Pancreas (tissue), 10 donors: ENCODE results near the gene ITPR2. TPM values are rescaled to one million over a fixed set of nuclear protein-coding genes. Genes with fewer than 3 reads are reported as not detected.

Source experiments
- ATAC-seq, 4 donors: fragments of 200-7000 bp; cut with Tn5 transposase; one replicate each; pipeline versions ENCODE4 v1.8.0 to v1.9.1; 2020; ENCODE audit warnings: mild to moderate bottlenecking in 4 of 4, moderate library complexity in 4 of 4
- DNase-seq, 6 donors: peaks; one replicate each; pipeline ENCODE4 v3.0.0-alpha.2; 2020
- FAIRE-seq: peaks from 2 replicates; lab custom pipeline; 2012; peaks lifted over from hg19 to GRCh38; lab: Jason Lieb, UNC
- H3K27ac ChIP-seq, 4 donors: fragments of 200-600 bp; sonication (generic); 1 replicate in 3 of 4; 2 replicates in 1 of 4; pipeline versions ENCODE4 v1.5.0 to v1.8.0; 2020
- H3K27me3 ChIP-seq, 4 donors: fragments of 200-600 bp; one replicate each; pipeline ENCODE4 v1.8.0; 2021
- H3K36me3 ChIP-seq, 3 donors: fragments of 200-600 bp; sonication (generic) in 1 of 3; one replicate each; pipeline versions ENCODE4 v1.5.0 to v1.8.0; 2020 to 2021
- H3K4me1 ChIP-seq, 3 donors: fragments of 200-600 bp; one replicate each; pipeline ENCODE4 v1.8.0; 2021
- H3K4me3 ChIP-seq, 4 donors: fragments of 200-600 bp; sonication (generic) in 2 of 4; one replicate each; pipeline versions ENCODE4 v1.5.0 to v1.8.0; 2020 to 2021
- H3K9me3 ChIP-seq, 4 donors: fragments of 200-600 bp; one replicate each; pipeline ENCODE4 v1.8.0; 2021
- CTCF ChIP-seq, 4 donors: fragments of 200-600 bp; sonication (generic) in 3 of 4; IDR thresholded peaks; one replicate each; pipeline versions ENCODE4 v1.5.0 to v1.8.0; 2021; ENCODE audit warnings: antibody characterized with exemption in 4 of 4
- WGBS, 2 donors: extraction: QIAGEN DNeasy Blood & Tissue Kit; methylation state at CpG; one replicate each; pipeline ENCODE4 v1.1.7; 2013; 5-methylcytosine and 5-hydroxymethylcytosine counted together
- intact Hi-C, 3 donors: fragments of 100-400 bp; cut with DNase I; formaldehyde crosslinking; loops; one replicate each; pipeline versions ENCODE4 v1.11.1 to v1.14.2; 2022
- polyA plus RNA-seq, 2 donors: library from polyadenylated mRNA; stranded (reverse); fragments of 200-250 nt; gene quantifications; one replicate each; pipeline ENCODE4 v1.2.3, GENCODE V29; 2013
- total RNA-seq, 6 donors: library from RNA; stranded (reverse); fragmentation: NEBNext Ultra II Directional in 4 of 6; extraction: Animal tissue kit (Norgen Biotek cat#: 25700) in 4 of 6; gene quantifications; one replicate each; pipeline versions ENCODE4 v1.2.1 to v1.2.4, GENCODE V29; 2021 to 2023
- donor health status: healthy with polysubstance abuse.
- donor health status: DM: no; HTN: no; CAD: no; lungs with moderate emphysema.
- donor health status: DM: no; HTN: no; CAD: no.
- donor health status: control.
- donor health status: control.
- donor health status: Bipolar disorder and iron deficiency.
- donor health status: DM: yes; HTN: yes; CAD: no.
- donor health status: DM: no; HTN: no; CAD: no.
- donor health status: DM: no; HTN: no; CAD: no.
- donor health status: DM: yes; HTN: yes; CAD: no.

Gene ITPR2
- total and polyA plus RNA-seq, 8 donors, result 3.3 to 51.8 (median 25.5) TPM

GRCh38 chr12:26551385-26551784, 281.6 kb downstream of the ITPR2 start:
- no peak overlapping the region for H3K4me3 ChIP-seq
- H3K36me3 ChIP-seq, result peaks cover 0 to 3% (median 0%) of the 10 kb centered on the region in 3 donors
- WGBS, 2 donors, result 92 to 95% methylated on average over 3 of the region's 3 CpGs
- ATAC-seq, result no peak
- no peak for FAIRE-seq
- H3K4me1 ChIP-seq, result no peaks in the 10 kb centered on the region
- no peak for TF ChIP-seq CTCF (IDR thresholded peaks at IDR 0.05)
- H3K9me3 ChIP-seq, result no peaks in the 10 kb centered on the region
- H3K27ac ChIP-seq, result no peak overlapping the region
- no peaks in the 10 kb centered on the region for H3K27me3 ChIP-seq
- intact Hi-C loops, result no loop called here
- no peak for DNase-seq

DNA sequence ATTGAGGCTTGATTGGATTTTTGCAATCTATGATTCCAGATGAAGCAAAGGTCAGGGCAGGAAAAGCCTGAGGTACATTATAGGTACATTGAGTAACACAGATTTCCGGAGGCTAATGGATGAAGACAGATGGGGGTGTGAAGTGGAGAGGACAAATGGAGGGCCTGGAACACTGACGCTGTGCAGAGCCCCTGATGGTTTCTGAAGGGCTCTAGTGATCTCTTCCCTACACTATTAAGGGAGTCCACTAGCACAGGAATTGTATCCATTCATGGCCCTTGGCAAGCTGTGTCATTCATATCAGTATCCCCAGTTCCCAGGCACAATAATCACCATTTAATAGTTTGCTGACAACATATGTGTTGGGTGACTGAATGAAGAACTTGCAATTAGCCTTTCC, 284.8 kb downstream of the ITPR2 start:
- H3K4me3 ChIP-seq, result no peak overlapping the region
- no peak overlapping the region for H3K27ac ChIP-seq
- no peak for DNase-seq
- H3K9me3 ChIP-seq, result no peaks in the 10 kb centered on the region
- H3K27me3 ChIP-seq, result no peaks in the 10 kb centered on the region
- no peaks in the 10 kb centered on the region for H3K4me1 ChIP-seq
- peaks cover 0 to 10% (median 0%) of the 10 kb centered on the region in 3 donors for H3K36me3 ChIP-seq
- no peak for ATAC-seq
- no peak for FAIRE-seq
- no peak for TF ChIP-seq CTCF (IDR thresholded peaks at IDR 0.05)
- WGBS, 2 donors, result 93 to 98% methylated on average over 2 of the region's 2 CpGs
- intact Hi-C loops, result no loop called here

- intact Hi-C loops, result no loop called here
- no peak for TF ChIP-seq CTCF (IDR thresholded peaks at IDR 0.05)
- no peaks in the 10 kb centered on the region for H3K9me3 ChIP-seq
- H3K4me3 ChIP-seq, result no peak overlapping the region
- FAIRE-seq (no peak), DNase-seq (no peak), ATAC-seq (no peak)
- no peaks in the 10 kb centered on the region for H3K4me1 ChIP-seq
- WGBS, 2 donors, result 79 to 91% methylated on average over 3 of the region's 3 CpGs
- H3K27ac ChIP-seq, result no peak overlapping the region
- H3K27me3 ChIP-seq, result no peaks in the 10 kb centered on the region
- peaks cover 0 to 10% (median 0%) of the 10 kb centered on the region in 3 donors for H3K36me3 ChIP-seq
Measured at GRCh38 chr12:26546535-26547314, 286.3 kb downstream of the ITPR2 start.

DNA sequence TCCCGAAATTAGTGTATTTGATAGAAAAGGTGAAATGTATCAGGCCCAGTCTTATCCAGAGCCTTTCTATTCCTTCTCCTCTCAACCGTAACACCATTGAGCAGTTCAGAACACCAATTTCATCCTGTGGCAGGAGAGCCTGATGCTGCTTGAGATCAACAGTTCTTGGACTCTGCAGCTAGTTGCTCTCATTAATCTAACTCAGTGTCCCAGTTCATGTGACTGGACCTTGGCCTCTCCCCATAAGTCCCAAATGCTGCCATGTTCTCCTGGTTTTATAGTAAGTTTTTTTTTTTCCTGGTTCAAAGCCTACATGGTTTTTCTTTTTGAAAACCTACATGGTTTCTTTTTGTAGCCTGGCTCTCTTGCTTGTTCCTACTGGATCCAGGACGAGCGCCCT, 293.9 kb downstream of the ITPR2 start:
- Histone ChIP-seq H3K4me3 (no peak overlapping the region), H3K9me3 (no peaks in the 10 kb centered on the region), H3K27me3 (no peaks in the 10 kb centered on the region), H3K36me3 (no peaks in the 10 kb centered on the region), H3K4me1 (no peaks in the 10 kb centered on the region), H3K27ac (no peak overlapping the region)
- no peak for FAIRE-seq
- 96 to 98% methylated on average over 4 of the region's 4 CpGs for WGBS, 2 donors
- ATAC-seq, result no peak
- DNase-seq, result no peak
- intact Hi-C loops, result no loop called here
- TF ChIP-seq CTCF (IDR thresholded peaks at IDR 0.05), result no peak

GRCh38 chr12:26537651-26538050, 295.3 kb downstream of the ITPR2 start:
- H3K4me1 ChIP-seq, result no peaks in the 10 kb centered on the region
- intact Hi-C loops, result no loop called here
- FAIRE-seq, result no peak
- H3K27me3 ChIP-seq, result no peaks in the 10 kb centered on the region
- no peaks in the 10 kb centered on the region for H3K36me3 ChIP-seq
- ATAC-seq, result no peak
- no peak for TF ChIP-seq CTCF (IDR thresholded peaks at IDR 0.05)
- no peak for DNase-seq
- WGBS, 2 donors, result 81 to 89% methylated on average over 3 of the region's 3 CpGs
- H3K9me3 ChIP-seq, result no peaks in the 10 kb centered on the region
- no peak overlapping the region for H3K27ac ChIP-seq
- no peak overlapping the region for H3K4me3 ChIP-seq
